Measurements from ENCODE around the gene ZC3H12A.

GRCh38 chr1:37465593-37466517 lies 8.5 kb upstream of the ZC3H12A start:
- TF ChIP-seq EZH2phosphoT487 (IDR thresholded peaks at IDR 0.05; ENCODE audit: insufficient read depth, low read depth) = no peak
- no peak for TF ChIP-seq EZH2 (IDR thresholded peaks at IDR 0.05; ENCODE audit: insufficient read depth, poor library complexity, severe bottlenecking)
